Naive B cell (primary cell): ENCODE measurements around the gene CXCL17. TPM values are rescaled to one million over a fixed set of nuclear protein-coding genes. Genes with fewer than 3 reads are reported as not detected.
A peak's percentile ranks its signal among the peaks of the same experiment; 100 is the strongest.
"Not testable (repeated sequence)": the region's sequence is repeated elsewhere in the genome, so short reads cannot be mapped to it uniquely, and the experiment has no call there.

Source experiments
- ATAC-seq, 2 donors: fragments of 150-1000 bp; cut with Tn5 transposase; 2 replicates each; pipeline ENCODE4 v1.10.0; 2021; ENCODE audit warnings: low read depth in 2 of 2, mild to moderate bottlenecking in 2 of 2, moderate library complexity in 2 of 2
- DNase-seq: peaks from one replicate; pipeline ENCODE4 v3.0.0; 2022
- H3K27ac Mint-ChIP-seq, 6 donors: one replicate each; pipeline ENCODE4 v1.8.0; 2020 to 2022; ENCODE audit warnings: mild to moderate bottlenecking in 6 of 6, mixed read lengths in 6 of 6, moderate library complexity in 5 of 6, inconsistent platforms in 2 of 6
- H3K27me3 Mint-ChIP-seq, 3 donors: one replicate each; pipeline ENCODE4 v1.8.0; 2021 to 2022; ENCODE audit warnings: mixed read lengths in 3 of 3, mild to moderate bottlenecking in 1 of 3
- H3K36me3 Mint-ChIP-seq, 2 donors: one replicate each; pipeline ENCODE4 v1.8.0; 2020 to 2022; ENCODE audit warnings: mixed read lengths in 2 of 2, inconsistent platforms in 1 of 2, mild to moderate bottlenecking in 1 of 2
- H3K4me1 Mint-ChIP-seq, 3 donors: one replicate each; pipeline ENCODE4 v1.8.0; 2020 to 2022; ENCODE audit warnings: mixed read lengths in 3 of 3, inconsistent platforms in 1 of 3, mild to moderate bottlenecking in 1 of 3, moderate library complexity in 1 of 3
- H3K4me3 Mint-ChIP-seq, 8 donors: one replicate each; pipeline ENCODE4 v1.8.0; 2020 to 2022; ENCODE audit warnings: mild to moderate bottlenecking in 8 of 8, mixed read lengths in 8 of 8, moderate library complexity in 8 of 8, inconsistent platforms in 2 of 8
- H3K9me3 Mint-ChIP-seq, 7 donors: one replicate each; pipeline ENCODE4 v1.8.0; 2020 to 2022; ENCODE audit warnings: mixed read lengths in 7 of 7, mild to moderate bottlenecking in 5 of 7, inconsistent platforms in 2 of 7, moderate library complexity in 1 of 7
- polyA plus RNA-seq, 6 donors: library from polyadenylated mRNA; unstranded; fragments of 300-500 nt; fragmentation: Illumina TruSeq; gene quantifications; one replicate each; pipeline ENCODE4 v1.2.3, GENCODE V29; 2021; ENCODE audit warnings: low read depth in 6 of 6

The CXCL17 gene
- polyA plus RNA-seq, 6 donors from 2014 or later: not detected

DNA sequence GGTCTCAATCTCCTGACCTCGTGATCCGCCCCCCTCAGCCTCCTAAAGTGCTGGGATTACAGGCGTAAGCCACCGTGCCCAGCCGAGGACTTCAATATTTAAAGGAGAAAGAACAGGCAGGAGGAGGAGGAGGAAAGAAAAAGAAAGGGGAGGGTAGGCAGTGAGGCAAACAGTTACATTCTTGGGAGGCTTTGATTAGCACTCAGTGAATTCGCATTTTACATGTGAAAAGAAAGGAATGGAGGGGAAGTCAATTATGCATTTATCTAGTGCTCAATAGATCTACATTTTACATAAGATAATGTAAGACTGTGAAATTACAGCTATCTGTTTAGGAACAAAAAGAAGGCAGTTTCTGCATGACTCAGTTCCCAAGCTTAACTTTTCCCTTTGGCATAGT is 30.9 kb upstream of the CXCL17 start:
- Mint-ChIP-seq H3K36me3 (no peaks in the 10 kb centered on the region), H3K27ac (peak overlapping the region in 1 of 6 donors; percentile 47), H3K4me1 (peaks cover 4 to 9% (median 5%) of the 10 kb centered on the region in 3 donors), H3K9me3 (peaks cover 0 to 2% (median 0%) of the 10 kb centered on the region in 7 donors), H3K4me3 (no peak overlapping the region), H3K27me3 (peaks cover 0 to 5% (median 0%) of the 10 kb centered on the region in 3 donors)
- ATAC-seq (no peak), DNase-seq (no peak)

DNA sequence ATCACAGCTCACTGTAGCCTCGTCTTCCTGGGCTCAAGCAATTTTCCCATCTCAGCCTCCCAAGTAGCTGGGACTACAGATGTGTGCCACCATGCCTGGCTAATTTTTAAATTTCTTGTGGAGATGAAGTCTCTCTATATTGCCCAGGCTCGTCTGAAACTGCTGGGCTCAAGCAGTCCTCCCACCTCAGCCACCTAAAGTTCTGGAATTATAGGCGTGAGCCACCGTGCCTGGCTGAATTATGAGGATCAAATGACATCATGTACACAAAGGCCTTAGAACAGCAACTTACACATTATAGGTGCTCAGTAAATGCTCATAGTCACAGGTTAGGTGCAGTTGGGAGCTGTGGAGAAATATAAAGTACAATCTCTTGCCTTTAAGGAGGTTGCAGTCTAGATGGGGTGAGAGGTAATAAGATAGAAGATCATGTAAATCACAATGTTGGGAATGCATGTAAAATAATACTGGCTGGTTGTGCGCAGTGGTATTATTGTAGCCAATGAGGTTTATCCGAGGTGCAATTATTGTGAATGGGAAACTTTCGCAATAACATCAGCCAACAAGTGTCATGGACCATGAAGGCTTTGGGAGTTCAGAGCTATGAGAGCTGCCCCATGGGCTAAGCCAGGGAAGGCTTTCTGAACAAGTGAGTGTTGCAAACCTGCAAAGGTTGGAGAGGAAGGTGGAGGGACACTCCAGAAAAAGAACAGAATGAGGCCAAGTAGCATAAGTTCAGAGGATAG is 29.8 kb upstream of the CXCL17 start:
- no peak overlapping the region for H3K27ac Mint-ChIP-seq
- peaks cover 0 to 5% (median 0%) of the 10 kb centered on the region in 3 donors for H3K27me3 Mint-ChIP-seq
- ATAC-seq (no peak), DNase-seq (no peak)
- H3K4me1 Mint-ChIP-seq: peaks cover 4 to 16% (median 11%) of the 10 kb centered on the region in 3 donors
- peaks cover 0 to 2% (median 0%) of the 10 kb centered on the region in 7 donors for H3K9me3 Mint-ChIP-seq
- no peaks in the 10 kb centered on the region for H3K36me3 Mint-ChIP-seq
- no peak overlapping the region for H3K4me3 Mint-ChIP-seq

DNA sequence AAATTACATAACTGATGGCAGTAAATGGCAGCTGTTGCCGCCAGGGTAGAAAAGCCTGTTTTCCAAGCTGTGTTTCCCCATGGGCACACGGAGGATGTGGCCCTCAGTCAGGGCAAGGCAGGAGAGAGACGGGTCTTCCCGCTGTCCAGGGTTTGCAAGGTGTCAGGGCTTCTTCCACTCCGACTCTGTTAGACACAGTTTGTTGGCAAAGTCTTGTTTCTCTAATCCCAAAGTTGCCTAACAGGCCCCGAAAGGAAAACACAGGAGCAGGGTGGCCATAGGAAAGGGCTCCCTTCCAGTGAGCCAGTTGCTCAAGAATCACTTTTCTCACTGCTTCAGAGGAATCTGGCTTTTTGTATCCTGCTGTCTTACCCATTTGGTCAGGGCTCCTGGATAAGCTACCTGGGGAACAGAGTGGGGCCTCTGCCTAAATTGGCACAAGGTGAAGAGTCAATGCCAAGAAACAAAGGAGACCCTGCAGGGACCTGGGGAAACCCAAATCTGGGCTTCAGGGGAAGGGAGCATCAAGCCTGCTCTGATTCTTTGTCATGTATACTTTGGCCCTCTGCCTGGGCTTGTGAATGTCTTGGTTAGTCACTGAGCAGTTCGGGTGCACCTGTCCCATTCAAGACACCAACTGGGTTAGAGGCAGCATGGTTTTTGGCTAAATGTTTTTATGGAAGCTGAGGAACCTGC is 29.0 kb upstream of the CXCL17 start:
- no peaks in the 10 kb centered on the region for H3K36me3 Mint-ChIP-seq
- DNase-seq: no peak
- ATAC-seq: no peak
- H3K27ac Mint-ChIP-seq: no peak overlapping the region
- H3K9me3 Mint-ChIP-seq: no peaks in the 10 kb centered on the region
- no peak overlapping the region for H3K4me3 Mint-ChIP-seq
- peaks cover 11 to 24% (median 19%) of the 10 kb centered on the region in 3 donors for H3K4me1 Mint-ChIP-seq
- H3K27me3 Mint-ChIP-seq: peaks cover 0 to 5% (median 0%) of the 10 kb centered on the region in 3 donors

DNA sequence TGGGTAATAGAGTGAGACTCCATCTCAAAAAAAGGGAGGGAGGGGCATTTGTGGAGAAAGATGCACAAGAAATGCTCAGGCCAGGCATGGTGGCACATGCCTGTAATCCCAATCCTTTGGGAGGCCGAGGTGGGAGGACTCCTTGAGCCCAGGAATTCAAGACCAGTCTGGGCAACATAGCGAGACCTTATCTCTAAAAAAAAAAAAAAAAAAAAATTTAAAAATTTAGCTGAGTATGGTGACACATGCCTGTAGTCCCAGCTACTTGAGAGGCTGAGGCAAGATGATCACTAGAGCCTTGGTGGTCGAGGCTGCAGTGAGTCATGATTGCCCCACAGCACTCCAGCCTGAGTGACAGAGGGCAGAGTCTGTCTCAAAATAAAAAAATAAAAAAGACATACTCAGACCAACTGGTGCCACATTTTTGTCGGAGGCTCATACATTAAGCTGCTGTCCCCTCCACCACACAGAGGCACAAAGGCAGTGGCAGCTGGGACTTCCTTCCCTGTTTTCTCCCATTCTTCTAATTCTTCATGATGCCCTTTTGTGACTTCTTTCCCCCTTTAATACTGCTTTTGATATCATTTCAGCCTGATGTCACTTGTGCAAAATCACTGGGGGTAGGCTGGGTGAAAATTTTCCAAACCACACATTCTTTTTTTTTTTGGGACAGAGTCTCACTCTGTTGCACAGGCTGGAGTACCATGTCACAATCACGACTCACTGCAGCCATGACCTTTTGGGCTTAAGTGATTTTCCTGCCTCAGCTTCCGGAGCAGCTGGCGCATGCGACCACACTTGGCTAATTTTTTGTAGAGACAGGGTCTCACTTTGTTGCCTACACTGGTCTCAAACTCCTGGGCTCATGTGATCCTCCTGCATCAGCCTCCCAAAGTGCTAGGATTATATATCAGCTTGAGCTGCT is 26.8 kb upstream of the CXCL17 start:
- H3K27ac Mint-ChIP-seq: peak overlapping the region in 1 of 6 donors; percentile 84
- DNase-seq (no peak), ATAC-seq (no peak)
- no peaks in the 10 kb centered on the region for H3K9me3 Mint-ChIP-seq
- H3K36me3 Mint-ChIP-seq: no peaks in the 10 kb centered on the region
- peaks cover 0 to 5% (median 0%) of the 10 kb centered on the region in 3 donors for H3K27me3 Mint-ChIP-seq
- peaks cover 25 to 46% (median 34%) of the 10 kb centered on the region in 3 donors for H3K4me1 Mint-ChIP-seq
- H3K4me3 Mint-ChIP-seq: peak overlapping the region in 1 of 8 donors; percentile 25

DNA sequence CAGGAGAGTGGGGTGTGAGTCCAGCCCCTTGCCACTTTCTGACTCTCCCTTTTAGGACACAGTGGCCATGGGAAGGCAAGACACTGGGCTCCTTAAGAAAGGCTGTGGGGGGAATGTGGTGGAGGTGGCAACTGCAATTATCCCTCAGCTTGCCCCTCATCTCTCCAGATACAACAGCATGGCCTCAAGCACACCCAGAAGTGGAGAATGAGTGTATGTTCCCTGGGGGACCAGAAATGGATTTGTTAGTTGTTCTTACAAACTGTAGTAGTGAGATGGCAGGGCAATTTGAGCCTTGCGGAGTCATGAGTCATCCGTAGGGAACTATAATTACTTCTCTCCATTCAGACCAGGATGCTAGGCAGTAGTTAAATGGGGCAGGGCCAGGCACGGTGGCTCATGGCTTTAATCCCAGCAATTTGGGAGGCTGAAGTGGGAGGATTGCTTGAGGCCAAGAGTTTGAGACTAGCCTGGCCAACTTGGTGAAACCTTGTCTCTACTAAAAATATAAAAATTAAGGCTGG is 25.6 kb upstream of the CXCL17 start:
- H3K27me3 Mint-ChIP-seq: peaks cover 0 to 5% (median 0%) of the 10 kb centered on the region in 3 donors
- H3K4me3 Mint-ChIP-seq: peak overlapping the region in 1 of 8 donors; percentile 66
- H3K4me1 Mint-ChIP-seq: peaks cover 28 to 54% (median 34%) of the 10 kb centered on the region in 3 donors
- ATAC-seq (no peak), DNase-seq (no peak)
- H3K9me3 Mint-ChIP-seq: no peaks in the 10 kb centered on the region
- H3K27ac Mint-ChIP-seq: peak overlapping the region in 1 of 6 donors; percentile 6
- H3K36me3 Mint-ChIP-seq: no peaks in the 10 kb centered on the region

DNA sequence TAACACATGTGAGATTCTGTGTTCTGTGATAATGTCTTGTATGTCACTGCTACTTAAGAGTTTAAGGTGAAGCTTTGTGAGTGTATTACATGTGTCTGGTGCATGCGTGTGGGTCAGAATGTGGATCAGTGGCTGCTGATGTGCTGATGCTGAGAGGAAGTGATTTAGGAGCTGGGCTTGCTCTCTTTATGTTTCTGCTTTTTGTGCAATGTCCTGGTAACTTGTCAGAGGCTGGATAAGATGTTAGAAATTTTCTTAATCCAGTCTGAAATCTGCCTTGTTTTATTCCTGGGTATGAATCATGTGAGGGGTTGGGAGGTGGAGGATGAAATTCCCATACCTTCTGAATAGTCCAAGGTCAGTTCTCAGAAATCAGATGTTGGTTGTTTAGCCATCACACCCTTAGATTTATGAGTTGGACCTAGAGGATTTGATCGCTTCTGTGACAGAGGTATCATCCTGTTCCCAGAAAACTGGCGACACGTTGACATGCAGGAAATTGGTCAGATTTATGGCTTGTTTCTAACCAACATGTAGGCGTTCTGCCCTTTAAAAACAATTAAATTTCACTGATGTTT is 24.5 kb upstream of the CXCL17 start:
- peaks cover 36 to 62% (median 44%) of the 10 kb centered on the region in 3 donors for H3K4me1 Mint-ChIP-seq
- H3K27me3 Mint-ChIP-seq: no peaks in the 10 kb centered on the region
- H3K9me3 Mint-ChIP-seq: no peaks in the 10 kb centered on the region
- no peaks in the 10 kb centered on the region for H3K36me3 Mint-ChIP-seq
- peak overlapping the region in 5 of 6 donors; percentile 14 to 94 (median 92) for H3K27ac Mint-ChIP-seq
- no peak for DNase-seq
- H3K4me3 Mint-ChIP-seq: peak overlapping the region in 6 of 8 donors; percentile 22 to 91 (median 74)
- no peak for ATAC-seq

DNA sequence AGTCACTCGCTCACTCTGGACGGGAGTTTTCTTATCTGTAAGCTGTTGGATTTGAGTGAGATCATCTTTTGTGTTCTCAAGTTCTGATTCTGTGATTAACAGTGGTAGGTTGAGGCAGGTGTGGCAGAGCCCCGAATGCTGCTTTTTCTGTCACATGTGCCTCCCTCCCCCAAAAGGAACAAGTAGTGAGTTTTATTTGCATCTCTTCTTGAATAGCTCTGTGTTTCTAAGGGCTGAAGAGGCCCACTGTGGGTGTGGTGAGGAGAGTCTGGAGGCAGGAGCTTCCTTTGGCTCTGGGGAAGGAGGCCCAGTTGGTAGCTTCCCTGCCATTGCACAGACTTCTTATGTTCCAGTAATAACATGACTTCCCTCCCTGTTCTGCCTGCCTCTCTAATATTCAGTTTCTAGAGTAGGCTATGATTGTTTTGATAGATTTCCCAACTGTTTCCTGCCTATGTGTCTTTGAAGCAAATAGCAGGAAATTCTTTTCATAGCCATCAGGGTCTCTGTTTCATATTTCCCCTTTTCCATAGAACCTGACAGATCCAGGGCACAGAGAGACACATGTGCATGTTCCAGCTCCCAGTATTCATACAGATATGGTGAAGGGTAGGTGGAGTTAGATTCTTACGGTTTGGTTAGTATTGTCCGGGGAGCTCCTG is 23.9 kb upstream of the CXCL17 start:
- ATAC-seq (no peak), DNase-seq (no peak)
- H3K9me3 Mint-ChIP-seq: no peaks in the 10 kb centered on the region
- peaks cover 38 to 68% (median 46%) of the 10 kb centered on the region in 3 donors for H3K4me1 Mint-ChIP-seq
- H3K27ac Mint-ChIP-seq: peak overlapping the region; percentile 63 to 95 (median 92)
- H3K4me3 Mint-ChIP-seq: peak overlapping the region in 6 of 8 donors; percentile 11 to 91 (median 74)
- H3K36me3 Mint-ChIP-seq: no peaks in the 10 kb centered on the region
- H3K27me3 Mint-ChIP-seq: no peaks in the 10 kb centered on the region

DNA sequence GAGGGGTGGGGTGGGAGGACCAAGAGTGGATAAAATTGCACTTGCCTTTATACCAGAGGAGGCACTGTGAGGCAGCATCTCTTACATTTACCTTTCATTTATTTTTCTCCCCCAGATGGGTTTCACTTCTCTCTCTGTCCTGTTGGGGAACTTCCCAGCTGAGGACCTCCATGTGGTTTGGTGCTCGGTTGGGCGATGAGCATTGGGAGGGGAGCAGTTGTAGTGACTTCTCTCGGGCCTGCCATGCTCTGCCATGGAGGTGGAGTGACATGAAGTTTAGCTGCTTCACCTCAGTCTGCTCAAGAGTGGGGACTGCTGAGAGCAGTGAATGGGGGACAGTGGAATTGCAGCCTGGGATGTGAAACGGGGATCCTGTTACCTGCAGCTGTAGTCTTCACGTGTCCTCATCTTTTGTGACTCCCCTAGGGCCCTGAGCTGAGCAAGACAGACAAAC is 23.1 kb upstream of the CXCL17 start:
- Mint-ChIP-seq H3K9me3 (no peaks in the 10 kb centered on the region), H3K27me3 (no peaks in the 10 kb centered on the region), H3K4me3 (peak overlapping the region in 7 of 8 donors; percentile 58 to 91 (median 74)), H3K27ac (peak overlapping the region; percentile 11 to 95 (median 92)), H3K36me3 (no peaks in the 10 kb centered on the region), H3K4me1 (peaks cover 38 to 69% (median 46%) of the 10 kb centered on the region in 3 donors)
- DNase-seq (peak; percentile 84), ATAC-seq (peak; percentile 98)

DNA sequence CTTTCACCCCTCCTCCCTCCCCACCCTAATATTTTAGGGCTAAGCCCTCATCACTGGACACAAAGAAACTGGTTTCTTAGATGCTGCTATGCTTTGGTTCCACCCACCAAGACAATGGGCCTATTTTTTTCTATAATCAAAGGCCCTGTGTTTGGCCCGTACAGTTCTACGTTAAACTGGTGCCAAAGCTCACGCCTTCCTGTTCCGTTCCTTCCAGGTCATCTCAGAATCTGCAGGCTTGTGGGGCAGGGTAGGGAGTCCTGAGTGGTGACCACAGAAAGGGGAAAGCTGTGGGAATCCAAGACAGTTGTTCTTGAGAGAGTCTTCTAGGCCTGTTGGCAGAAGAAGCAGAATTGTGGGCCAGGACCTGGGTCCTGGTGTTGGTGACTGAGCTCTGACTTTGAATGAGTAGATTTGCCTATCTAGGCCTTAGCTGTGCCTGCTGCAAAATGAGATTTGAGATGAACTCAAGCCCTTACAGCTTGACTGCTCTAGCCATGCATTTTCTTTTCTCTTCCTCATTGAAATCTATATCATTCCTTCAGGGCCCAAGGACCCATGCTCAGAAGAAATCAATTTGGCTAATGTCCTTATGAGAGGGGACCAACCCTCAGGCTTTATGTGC is 19.1 kb upstream of the CXCL17 start:
- Mint-ChIP-seq H3K9me3 (no peaks in the 10 kb centered on the region), H3K27me3 (no peaks in the 10 kb centered on the region), H3K4me3 (no peak overlapping the region), H3K4me1 (peaks cover 28 to 46% (median 29%) of the 10 kb centered on the region in 3 donors), H3K27ac (peak overlapping the region in 1 of 6 donors; percentile 56), H3K36me3 (no peaks in the 10 kb centered on the region)
- DNase-seq (no peak), ATAC-seq (no peak)

DNA sequence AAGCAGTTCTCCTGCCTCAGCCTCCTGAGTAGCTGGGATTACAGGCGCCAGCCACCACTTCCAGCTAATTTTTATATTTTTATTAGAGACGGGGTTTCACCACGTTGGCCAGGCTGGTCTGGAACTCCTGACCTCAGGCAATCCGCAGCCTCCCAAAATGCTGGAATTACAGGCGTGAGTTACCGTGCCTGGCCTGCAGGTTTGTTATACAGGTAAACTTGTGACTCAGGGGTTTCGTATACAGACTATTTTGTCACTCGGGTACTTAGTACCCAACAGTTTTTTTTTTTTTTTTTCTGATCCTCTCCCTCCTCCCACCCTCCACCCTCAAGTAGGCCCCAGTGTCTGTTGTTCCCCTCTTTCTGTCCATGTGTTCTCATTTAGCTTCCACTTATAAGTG is 18.5 kb upstream of the CXCL17 start:
- H3K4me3 Mint-ChIP-seq, DNase-seq, H3K27ac Mint-ChIP-seq, H3K9me3 Mint-ChIP-seq, H3K36me3 Mint-ChIP-seq, H3K27me3 Mint-ChIP-seq, ATAC-seq: not testable (repeated sequence)
- peaks cover 22 to 40% (median 27%) of the 10 kb centered on the region in 3 donors for H3K4me1 Mint-ChIP-seq

DNA sequence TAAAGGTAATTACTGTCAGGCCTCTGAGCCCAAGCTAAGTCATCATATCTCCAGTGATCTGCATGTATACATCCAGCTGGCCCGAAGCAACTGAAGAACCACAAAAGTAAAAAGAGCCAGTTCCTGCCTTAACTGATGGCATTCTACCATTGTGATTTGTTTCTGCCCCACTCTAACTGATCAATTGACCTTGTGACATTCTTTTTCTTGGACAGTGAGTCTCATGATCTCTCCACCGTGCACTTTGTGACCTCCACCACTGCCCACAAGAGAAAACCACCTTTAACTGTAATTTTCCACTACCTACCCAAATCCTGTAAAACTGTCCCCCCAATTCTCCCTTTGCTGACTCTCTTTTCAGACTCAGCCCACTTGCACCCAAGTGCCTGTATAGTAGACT is 17.2 kb upstream of the CXCL17 start:
- Mint-ChIP-seq H3K27me3 (no peaks in the 10 kb centered on the region), H3K4me3 (no peak overlapping the region), H3K27ac (peak overlapping the region in 1 of 6 donors; percentile 4), H3K9me3 (no peaks in the 10 kb centered on the region), H3K36me3 (no peaks in the 10 kb centered on the region), H3K4me1 (peaks cover 21 to 32% (median 24%) of the 10 kb centered on the region in 3 donors)
- no peak for DNase-seq
- ATAC-seq: no peak
